ENCODE measurements around the gene RALGAPA1. TPM values are rescaled to one million over a fixed set of nuclear protein-coding genes. Genes with fewer than 3 reads are reported as not detected.
A peak's percentile ranks its signal among the peaks of the same experiment; 100 is the strongest.

RALGAPA1 gene
- polyA plus RNA-seq, 1 of the 3 experiments (the other 2 are of a cell fraction), result 3.6 TPM

GRCh38 chr14:35509846-35510245, 299.2 kb downstream of the RALGAPA1 start (continued):
- no peak for TF ChIP-seq NRF1 (IDR thresholded peaks at IDR 0.05; ENCODE audit: low read depth, low read length)
- no peak for TF ChIP-seq YY1 (IDR thresholded peaks at IDR 0.05; ENCODE audit: low read depth)
- peak; percentile 48 for TF ChIP-seq GATA2 (CRISPR knock-in tag; IDR thresholded peaks at IDR 0.05)
- no peak for TF ChIP-seq JUND (IDR thresholded peaks at IDR 0.05)
- no peak for TF ChIP-seq RXRA (IDR thresholded peaks at IDR 0.05; ENCODE audit: borderline replicate concordance, low read depth)
- no peak for TF ChIP-seq SMC3 (IDR thresholded peaks at IDR 0.05; ENCODE audit: low read depth, low read length)
- no peak for TF ChIP-seq EZH2phosphoT487 (IDR thresholded peaks at IDR 0.05; ENCODE audit: borderline replicate concordance, low read depth)
- TF ChIP-seq RCOR1 (IDR thresholded peaks at IDR 0.05; ENCODE audit: low read length), result peak; percentile 100
- no peak for TF ChIP-seq RFX5 (IDR thresholded peaks at IDR 0.05; ENCODE audit: low read length)
- TF ChIP-seq FOSL2 (IDR thresholded peaks at IDR 0.05; ENCODE audit: borderline replicate concordance, low read depth), result no peak
- peak; percentile 44; the same call in 1 of the 2 replicates for TF ChIP-seq TEAD4 (IDR thresholded peaks at IDR 0.05; ENCODE audit: borderline replicate concordance, insufficient read depth)
- TF ChIP-seq MXI1 (IDR thresholded peaks at IDR 0.05; ENCODE audit: low read depth, low read length), result 0 out of 2 replicates have a peak, but pooled peaks have one; percentile 32
- peak; percentile 29; the same call in 1 of the 2 replicates for TF ChIP-seq POLR2AphosphoS5 (IDR thresholded peaks at IDR 0.05; ENCODE audit: low read depth, low read length)
- peak; percentile 33 for TF ChIP-seq TCF12 (IDR thresholded peaks at IDR 0.05)
- peak; percentile 84 for TF ChIP-seq CHD2 (IDR thresholded peaks at IDR 0.05; ENCODE audit: low read length, partially characterized antibody)
- TF ChIP-seq ZBTB33 (IDR thresholded peaks at IDR 0.05; ENCODE audit: borderline replicate concordance, low read depth), result no peak
- TF ChIP-seq FOXM1 (IDR thresholded peaks at IDR 0.05; ENCODE audit: low read depth), result no peak
- TF ChIP-seq RAD21 (IDR thresholded peaks at IDR 0.05; ENCODE audit: low read length), result peak; percentile 11; the same call in 1 of the 2 replicates
- TF ChIP-seq USF1 (IDR thresholded peaks at IDR 0.05; ENCODE audit: borderline replicate concordance, low read depth), result no peak
- TF ChIP-seq SIN3A (IDR thresholded peaks at IDR 0.05; ENCODE audit: borderline replicate concordance, low read depth, low read length), result no peak
- no peak for TF ChIP-seq MAX (IDR thresholded peaks at IDR 0.05; ENCODE audit: low read depth)
- TF ChIP-seq MEF2A (IDR thresholded peaks at IDR 0.05; ENCODE audit: borderline replicate concordance, low read depth), result no peak
- TF ChIP-seq REST (IDR thresholded peaks at IDR 0.05; ENCODE audit: low read depth, low read length), result no peak
